Measurements from ENCODE around the gene CDC45.

Gene CDC45

DNA sequence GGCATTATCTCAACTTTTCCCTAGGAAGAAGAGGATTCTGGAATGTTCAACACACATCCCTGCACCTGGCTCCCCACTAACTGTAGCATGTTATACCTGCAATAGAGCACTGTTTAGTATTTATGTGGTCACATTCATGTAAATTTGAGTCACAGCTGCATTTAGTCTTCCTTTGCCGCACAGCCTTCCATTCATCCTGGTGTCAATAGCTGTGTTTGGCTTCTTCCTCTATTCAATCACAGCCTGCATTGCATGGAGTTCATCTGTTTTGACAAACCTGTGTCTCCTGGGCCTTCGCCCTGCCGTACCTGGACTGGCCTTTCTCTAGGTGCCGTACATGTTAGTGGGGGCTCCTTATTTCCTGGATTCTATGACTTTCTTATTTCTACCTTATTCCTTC is 28.1 kb upstream of the CDC45 start:
- TF ChIP-seq, protein P1, sequence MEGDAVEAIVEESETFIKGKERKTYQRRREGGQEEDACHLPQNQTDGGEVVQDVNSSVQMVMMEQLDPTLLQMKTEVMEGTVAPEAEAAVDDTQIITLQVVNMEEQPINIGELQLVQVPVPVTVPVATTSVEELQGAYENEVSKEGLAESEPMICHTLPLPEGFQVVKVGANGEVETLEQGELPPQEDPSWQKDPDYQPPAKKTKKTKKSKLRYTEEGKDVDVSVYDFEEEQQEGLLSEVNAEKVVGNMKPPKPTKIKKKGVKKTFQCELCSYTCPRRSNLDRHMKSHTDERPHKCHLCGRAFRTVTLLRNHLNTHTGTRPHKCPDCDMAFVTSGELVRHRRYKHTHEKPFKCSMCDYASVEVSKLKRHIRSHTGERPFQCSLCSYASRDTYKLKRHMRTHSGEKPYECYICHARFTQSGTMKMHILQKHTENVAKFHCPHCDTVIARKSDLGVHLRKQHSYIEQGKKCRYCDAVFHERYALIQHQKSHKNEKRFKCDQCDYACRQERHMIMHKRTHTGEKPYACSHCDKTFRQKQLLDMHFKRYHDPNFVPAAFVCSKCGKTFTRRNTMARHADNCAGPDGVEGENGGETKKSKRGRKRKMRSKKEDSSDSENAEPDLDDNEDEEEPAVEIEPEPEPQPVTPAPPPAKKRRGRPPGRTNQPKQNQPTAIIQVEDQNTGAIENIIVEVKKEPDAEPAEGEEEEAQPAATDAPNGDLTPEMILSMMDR (IDR thresholded peaks at IDR 0.05; ENCODE audit: borderline replicate concordance, insufficient read depth, low read depth, low read length), result no peak

DNA sequence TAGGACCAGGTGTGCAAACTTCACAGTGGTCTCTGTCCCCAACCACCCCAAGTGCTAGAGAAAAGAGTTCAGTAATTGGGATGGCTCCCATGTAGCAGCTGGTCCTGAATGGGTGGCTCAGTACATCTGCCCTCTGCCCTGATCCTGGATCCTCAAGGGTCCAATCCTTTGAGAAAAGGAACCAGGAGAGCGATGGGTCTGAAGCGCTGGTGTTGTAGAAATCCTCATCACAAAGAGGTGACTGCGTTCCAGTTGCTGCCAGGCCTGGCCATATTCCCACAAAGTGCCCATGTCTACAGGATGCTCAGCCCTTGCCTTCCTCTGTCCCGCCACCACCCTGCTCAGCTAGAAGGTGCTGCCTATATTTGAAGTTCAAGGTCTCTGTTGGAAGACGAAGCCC is 26.0 kb upstream of the CDC45 start:
- TF ChIP-seq, protein P1 (IDR thresholded peaks at IDR 0.05; ENCODE audit: borderline replicate concordance, insufficient read depth, low read depth, low read length), result no peak
- no peak overlapping the region for H3K4me3 ChIP-seq (ENCODE audit: low read depth, low read length)

More for the DNA sequence above, 28.1 kb upstream of the CDC45 start:
- H3K4me3 ChIP-seq (ENCODE audit: low read depth, low read length), result no peak overlapping the region

DNA sequence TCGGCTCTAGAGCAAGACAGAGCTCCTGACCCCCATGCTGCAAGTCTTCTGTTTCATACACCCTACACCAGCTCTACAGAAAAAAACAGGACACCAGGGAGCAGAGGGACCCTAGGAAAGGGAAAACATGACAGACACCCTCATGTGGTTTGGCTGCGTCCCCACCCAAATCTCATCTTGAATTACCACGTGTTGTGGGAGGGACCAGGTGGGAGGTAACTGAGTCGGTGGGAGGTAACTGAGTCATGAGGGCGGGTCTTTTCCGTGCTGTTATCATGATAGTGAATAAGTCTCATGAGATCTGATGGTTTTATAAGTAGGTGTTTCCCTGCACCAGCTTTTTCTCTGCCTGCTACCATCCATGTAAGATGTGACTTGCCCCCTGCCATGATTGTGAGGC is 25.6 kb upstream of the CDC45 start:
- no peak overlapping the region for H3K4me3 ChIP-seq (ENCODE audit: low read depth, low read length)
- TF ChIP-seq, protein P1 (IDR thresholded peaks at IDR 0.05; ENCODE audit: borderline replicate concordance, insufficient read depth, low read depth, low read length), result no peak

DNA sequence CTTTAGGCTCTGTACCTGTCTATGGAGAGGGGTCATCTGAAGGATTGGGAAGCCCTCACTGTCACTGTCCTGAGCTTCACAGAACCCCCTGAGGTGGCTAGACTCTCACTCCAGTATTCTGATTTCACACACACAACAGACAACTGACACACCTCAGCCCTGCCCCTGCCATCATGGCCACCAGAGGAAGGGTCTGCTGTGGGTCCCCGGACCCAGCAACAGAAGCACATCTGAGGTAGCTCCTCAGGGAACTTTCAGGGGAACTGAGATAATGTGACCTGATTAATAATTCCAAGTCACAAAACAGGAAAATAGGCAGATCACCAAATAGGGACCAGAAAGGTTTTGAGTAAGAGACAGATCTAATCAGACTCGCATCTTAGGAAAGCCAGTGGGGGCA is 24.7 kb upstream of the CDC45 start:
- TF ChIP-seq, protein P1 (IDR thresholded peaks at IDR 0.05; ENCODE audit: borderline replicate concordance, insufficient read depth, low read depth, low read length), result no peak
- H3K4me3 ChIP-seq (ENCODE audit: low read depth, low read length), result no peak overlapping the region

DNA sequence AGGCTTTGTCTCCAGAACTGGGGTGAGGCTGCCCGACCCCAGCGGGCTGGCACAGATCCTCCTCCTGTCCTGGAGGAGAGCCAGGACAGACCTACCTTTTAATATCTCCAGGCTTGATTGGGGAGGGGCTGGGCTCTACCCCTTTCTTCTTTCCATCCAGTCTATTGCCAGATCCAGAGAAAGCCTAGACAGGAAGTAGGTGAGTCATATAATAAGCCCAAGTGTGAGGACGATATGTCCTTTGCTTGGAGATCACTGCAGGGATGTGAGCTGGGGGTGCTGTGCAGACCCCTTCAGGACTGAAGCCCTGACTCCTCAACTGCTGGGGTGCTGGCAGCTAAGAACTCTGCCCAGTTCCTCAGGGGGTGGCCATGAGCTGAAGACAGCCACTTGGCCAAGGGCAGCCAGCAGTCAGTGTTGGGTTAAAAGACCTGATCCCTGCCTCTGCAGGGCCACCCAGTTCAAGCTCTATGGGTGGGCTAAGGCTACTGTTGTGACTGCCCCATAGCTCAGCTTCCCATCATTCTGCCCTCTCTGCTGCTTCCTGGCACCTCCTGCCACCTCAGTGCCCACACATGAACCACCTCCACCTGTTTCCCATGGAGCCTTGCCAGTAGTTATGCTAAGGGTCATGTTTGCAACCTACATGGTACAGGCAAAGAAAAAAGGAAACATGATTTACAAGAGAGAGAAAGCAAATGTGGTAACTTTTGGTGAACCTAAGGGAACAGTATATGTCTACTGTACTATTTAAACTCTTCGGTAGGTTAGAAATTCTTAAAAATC is 23.9 kb upstream of the CDC45 start:
- TF ChIP-seq, protein P1 (IDR thresholded peaks at IDR 0.05; ENCODE audit: borderline replicate concordance, insufficient read depth, low read depth, low read length), result no peak
- H3K4me3 ChIP-seq (ENCODE audit: low read depth, low read length), result no peak overlapping the region

DNA sequence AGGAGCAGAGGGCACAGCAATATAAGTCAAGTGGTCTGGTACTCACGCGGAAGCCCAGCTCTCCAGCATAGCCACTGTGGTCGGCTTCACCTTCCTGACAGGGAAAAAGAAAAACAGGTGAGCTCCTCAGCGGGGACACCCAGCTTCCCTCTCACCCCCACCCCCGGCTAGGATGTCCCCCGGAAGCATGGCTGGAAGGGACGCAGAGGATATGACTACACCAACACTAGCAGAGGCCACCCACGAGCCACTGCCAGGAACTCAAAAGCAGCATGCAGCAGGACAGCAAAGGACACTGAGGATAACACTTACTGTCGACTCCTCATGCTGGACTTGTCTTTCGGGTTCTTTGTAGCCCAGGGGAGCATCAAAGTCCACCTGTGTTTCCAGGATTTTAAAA is 23.2 kb upstream of the CDC45 start:
- H3K4me3 ChIP-seq (ENCODE audit: low read depth, low read length), result no peak overlapping the region
- TF ChIP-seq, protein P1 (IDR thresholded peaks at IDR 0.05; ENCODE audit: borderline replicate concordance, insufficient read depth, low read depth, low read length), result no peak

DNA sequence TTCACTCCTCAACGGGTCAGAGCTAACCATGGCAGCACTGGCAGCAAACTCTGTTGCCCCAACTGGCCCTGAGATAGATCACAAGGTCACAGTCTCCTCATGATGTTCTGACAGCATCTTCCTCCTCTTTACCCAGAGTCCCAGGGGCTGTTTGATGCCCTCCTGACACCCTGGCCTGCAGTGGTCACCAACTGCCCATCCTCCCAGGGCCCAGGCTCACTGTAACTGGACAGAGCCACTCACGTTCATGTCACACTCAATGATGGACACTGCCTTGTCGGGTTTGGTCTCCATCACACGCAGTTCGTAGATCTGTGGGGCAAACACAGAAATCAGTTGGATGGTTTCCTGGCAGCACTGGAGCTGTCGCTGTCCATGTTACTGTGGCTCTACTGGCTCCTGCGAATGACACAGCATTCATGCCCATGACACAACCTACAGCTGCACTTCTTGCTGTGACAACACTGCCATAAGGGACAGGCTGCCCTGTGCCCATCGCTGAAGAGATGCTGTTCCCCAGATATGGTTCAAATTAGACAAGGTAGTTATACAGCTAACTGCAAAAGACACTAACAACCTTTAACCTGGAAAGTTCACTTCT is 21.8 kb upstream of the CDC45 start:
- no peak overlapping the region for H3K4me3 ChIP-seq (ENCODE audit: low read depth, low read length)
- TF ChIP-seq, protein P1 (IDR thresholded peaks at IDR 0.05; ENCODE audit: borderline replicate concordance, insufficient read depth, low read depth, low read length), result no peak

All from GM12875 (cell line).